ENCODE data around the gene KCNQ5. TPM values are rescaled to one million over a fixed set of nuclear protein-coding genes. Genes with fewer than 3 reads are reported as not detected.

The KCNQ5 gene
- total and polyA plus RNA-seq, 2 of the 8 experiments (the other 6 are each of a cell fraction or from before 2014, with no cell fraction given): 0.83 to 1.2 TPM

- TF ChIP-seq CBX8 (IDR thresholded peaks at IDR 0.05; ENCODE audit: borderline replicate concordance, low read depth, low read length): no peak
- TF ChIP-seq SIN3A (conservative IDR thresholded peaks at IDR 0.05 in 1 of 2, IDR thresholded peaks at IDR 0.05 in 1 of 2; ENCODE audit: low read depth in 1 of 2, low read length in 2 of 2): no peak
- no peak for TF ChIP-seq CBX5 (IDR thresholded peaks at IDR 0.05; ENCODE audit: low read depth, low read length)
- no peak for TF ChIP-seq POU5F1 (IDR thresholded peaks at IDR 0.05; ENCODE audit: low read depth, low read length)
- TF ChIP-seq EGR1 (IDR thresholded peaks at IDR 0.05; ENCODE audit: borderline replicate concordance, low read depth, low read length): no peak
- no peak for TF ChIP-seq GABPA (IDR thresholded peaks at IDR 0.05; ENCODE audit: borderline replicate concordance, insufficient read depth, low read length)
- no peak for TF ChIP-seq ATF2 (IDR thresholded peaks at IDR 0.05; ENCODE audit: low read length)
Observed at GRCh38 chr6:72820906-72821305, 199.0 kb downstream of the KCNQ5 start (continued).

Data from H1 (cell line).